ENCODE results near the gene ZNF417. TPM values are rescaled to one million over a fixed set of nuclear protein-coding genes. Genes with fewer than 3 reads are reported as not detected.

Gene ZNF417
- total and polyA plus RNA-seq, 2 of the 13 experiments (the other 11 are each of a cell fraction or from before 2014, with no cell fraction given), result 2.9 to 13.7 TPM

DNA sequence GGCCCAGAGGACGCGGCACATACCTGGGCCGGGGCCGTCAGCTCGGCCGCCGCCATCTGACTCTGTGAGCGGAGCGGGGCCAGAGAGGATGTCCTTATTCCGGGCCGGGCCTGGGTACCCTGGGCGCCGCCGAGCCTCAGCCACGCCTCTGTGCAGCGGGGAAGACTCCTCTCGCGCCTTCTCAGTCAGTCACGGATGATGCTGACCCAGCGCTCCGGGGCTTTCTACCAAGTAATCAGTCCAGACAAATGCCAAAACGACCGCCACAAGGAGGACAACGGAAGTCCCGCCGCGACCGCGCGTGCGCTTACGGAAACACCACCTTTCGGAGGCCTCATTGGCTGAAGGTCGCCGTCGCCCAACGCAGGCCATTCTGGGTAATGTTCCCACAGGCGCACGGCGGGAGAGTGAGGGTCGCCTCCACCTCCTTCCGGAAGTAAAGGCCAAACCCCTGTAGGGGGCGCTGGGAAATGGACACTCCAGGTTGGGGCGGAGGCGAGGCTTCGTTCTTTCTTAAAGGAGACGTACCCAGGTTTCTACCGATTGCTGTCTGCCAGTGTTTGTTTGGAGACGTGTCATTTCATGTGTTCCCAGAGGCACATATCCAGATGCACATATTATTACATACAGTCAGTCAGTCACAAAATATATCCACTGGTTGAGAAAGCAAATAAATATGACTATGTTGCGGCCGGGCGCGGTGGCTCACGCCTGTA is 31.2 kb upstream of the ZNF417 start, which contains the start of gene ZNF256 (continued):
- TF ChIP-seq ZNF253 (CRISPR knock-in tag; IDR thresholded peaks at IDR 0.05; ENCODE audit: borderline replicate concordance), result no peak
- no peak for TF ChIP-seq ZNF296 (CRISPR knock-in tag; conservative IDR thresholded peaks at IDR 0.05)
- TF ChIP-seq ZNF513 (CRISPR knock-in tag; conservative IDR thresholded peaks at IDR 0.05), result 0 out of 2 replicates have a peak, but pooled peaks have one; percentile 13
- no peak for TF ChIP-seq ZXDC (CRISPR knock-in tag; IDR thresholded peaks at IDR 0.05)
- peak; percentile 88 for TF ChIP-seq CREM (IDR thresholded peaks at IDR 0.05)
- no peak for TF ChIP-seq CREM (CRISPR knock-in tag; IDR thresholded peaks at IDR 0.05)
- peak; percentile 50 for TF ChIP-seq STAG1 (CRISPR knock-in tag; IDR thresholded peaks at IDR 0.05)
- no peak for TF ChIP-seq KDM6A (CRISPR knock-in tag; IDR thresholded peaks at IDR 0.05; ENCODE audit: low read depth)
- TF ChIP-seq ZMAT3 (CRISPR knock-in tag; conservative IDR thresholded peaks at IDR 0.05), result peak; percentile 82; the same call in 1 of the 2 replicates
- TF ChIP-seq FOXK2 (IDR thresholded peaks at IDR 0.05), result no peak
- no peak; the same call in 1 of the 2 replicates for TF ChIP-seq POGK (CRISPR knock-in tag; conservative IDR thresholded peaks at IDR 0.05)
- TF ChIP-seq ZNF704 (CRISPR knock-in tag; IDR thresholded peaks at IDR 0.05; ENCODE audit: borderline replicate concordance), result 0 out of 2 replicates have a peak, but pooled peaks have one; percentile 52
- TF ChIP-seq SIX1 (CRISPR knock-in tag; IDR thresholded peaks at IDR 0.05; ENCODE audit: borderline replicate concordance), result no peak
- no peak for TF ChIP-seq ZNF547 (CRISPR knock-in tag; IDR thresholded peaks at IDR 0.05)
- no peak for TF ChIP-seq ZFP62 (CRISPR knock-in tag; IDR thresholded peaks at IDR 0.05)

Measured in HepG2 (cell line).